Spleen (tissue), 11 donors: ENCODE data around the gene NME3. TPM values are rescaled to one million over a fixed set of nuclear protein-coding genes. Genes with fewer than 3 reads are reported as not detected.

Experiments used
- DNase-seq: peaks from one replicate; pipeline ENCODE4 v3.0.0-alpha.2; 2020
- H3K27ac ChIP-seq, 8 donors: fragments of 200-600 bp; sonication (generic) in 7 of 8; 1 replicate in 4 of 8; 2 replicates in 4 of 8; pipeline versions ENCODE4 v1.5.0 to v1.8.0; 2016 to 2021; ENCODE audit warnings: inconsistent platforms in 4 of 8, mild to moderate bottlenecking in 4 of 8, moderate library complexity in 1 of 8
- H3K27me3 ChIP-seq, 7 donors: fragments of 200-600 bp; sonication (generic) in 6 of 7; replicated peaks in 1 of 7; 1 replicate in 4 of 7; 2 replicates in 3 of 7; pipeline versions ENCODE4 v1.5.0 to v1.8.0; 2016 to 2021; ENCODE audit warnings: inconsistent platforms in 3 of 7, mild to moderate bottlenecking in 1 of 7
- H3K36me3 ChIP-seq, 6 donors: fragments of 200-600 bp; sonication (generic) in 5 of 6; 1 replicate in 4 of 6; 2 replicates in 2 of 6; pipeline versions ENCODE4 v1.5.0 to v1.8.0; 2016 to 2021; ENCODE audit warnings: inconsistent platforms in 2 of 6
- H3K4me1 ChIP-seq, 6 donors: fragments of 200-600 bp; sonication (generic) in 5 of 6; 1 replicate in 3 of 6; 2 replicates in 3 of 6; pipeline versions ENCODE4 v1.5.0 to v1.8.0; 2016 to 2021; ENCODE audit warnings: inconsistent platforms in 3 of 6
- H3K4me3 ChIP-seq, 8 donors: fragments of 200-600 bp; sonication (generic) in 7 of 8; 1 replicate in 4 of 8; 2 replicates in 4 of 8; pipeline versions ENCODE4 v1.5.0 to v1.8.0; 2016 to 2021; ENCODE audit warnings: inconsistent platforms in 4 of 8, mild to moderate bottlenecking in 4 of 8, moderate library complexity in 2 of 8
- H3K9me3 ChIP-seq, 8 donors: fragments of 200-600 bp; sonication (generic) in 7 of 8; 1 replicate in 4 of 8; 2 replicates in 4 of 8; pipeline versions ENCODE4 v1.5.0 to v1.8.0; 2016 to 2021; ENCODE audit warnings: inconsistent platforms in 4 of 8
- POLR2A ChIP-seq, 3 donors: fragments of 450-650 bp; IDR thresholded peaks; one replicate each; pipeline ENCODE4 v1.5.1; 2017; ENCODE audit warnings: antibody characterized with exemption in 3 of 3, mild to moderate bottlenecking in 1 of 3
- POLR2AphosphoS5 ChIP-seq, 3 donors: sonication (generic); formaldehyde crosslinking; IDR thresholded peaks; one replicate each; pipeline ENCODE4 v1.5.1; 2017; ENCODE audit warnings: antibody characterized with exemption in 3 of 3
- WGBS, 5 donors: extraction: QIAGEN DNeasy Blood & Tissue Kit in 3 of 5; methylation state at CpG; one replicate each; pipeline versions ENCODE4 v1.1.5 to v1.1.7; 2013 to 2018; 5-methylcytosine and 5-hydroxymethylcytosine counted together
- intact Hi-C: fragments of 100-400 bp; cut with DNase I; formaldehyde crosslinking; loops from one replicate; pipeline ENCODE4 v1.15.0; 2023; ENCODE audit warnings: low total_unique reads
- polyA plus RNA-seq, 3 donors: library from polyadenylated mRNA; stranded (reverse); fragments of 200-250 nt; gene quantifications; one replicate each; pipeline ENCODE4 v1.2.1, GENCODE V29; 2013
- total RNA-seq, 7 donors: library from RNA; depleted of rRNA in 3 of 7; stranded (reverse); fragments of >200 nt in 3 of 7; fragmentation: NEBNext Ultra II Directional in 4 of 7; extraction: Animal tissue kit (Norgen Biotek cat#: 25700) in 4 of 7; gene quantifications; one replicate each; pipeline versions ENCODE4 v1.1.0 to v1.2.1, GENCODE V29; 2016 to 2021
- TF ChIP-seq, protein P1 (sequence below), 11 experiments: fragments of 200-600 bp in 7 of 11; fragments of 450-650 bp in 4 of 11; sonication (generic) in 4 of 11; IDR thresholded peaks in 8 of 11; conservative IDR thresholded peaks in 3 of 11; 1 replicate in 7 of 11; 2 replicates in 4 of 11; pipeline versions ENCODE4 v1.4.0 to v1.8.0; 2016 to 2021; ENCODE audit warnings: antibody characterized with exemption in 11 of 11, inconsistent platforms in 4 of 11, mild to moderate bottlenecking in 1 of 11
- donor health status: healthy with polysubstance abuse.
- donor health status: DM: no; HTN: no; CAD: no; lungs with moderate emphysema.
- donor health status: DM: no; HTN: no; CAD: no.
- donor health status: Bipolar disorder and iron deficiency.
- donor health status: healthy.
- donor health status: DM: no; HTN: no; CAD: no.
- donor health status: DM: yes; HTN: yes; CAD: no.

The NME3 gene
- total and polyA plus RNA-seq, 10 donors: 51.0 to 283 (median 76.9) TPM

DNA sequence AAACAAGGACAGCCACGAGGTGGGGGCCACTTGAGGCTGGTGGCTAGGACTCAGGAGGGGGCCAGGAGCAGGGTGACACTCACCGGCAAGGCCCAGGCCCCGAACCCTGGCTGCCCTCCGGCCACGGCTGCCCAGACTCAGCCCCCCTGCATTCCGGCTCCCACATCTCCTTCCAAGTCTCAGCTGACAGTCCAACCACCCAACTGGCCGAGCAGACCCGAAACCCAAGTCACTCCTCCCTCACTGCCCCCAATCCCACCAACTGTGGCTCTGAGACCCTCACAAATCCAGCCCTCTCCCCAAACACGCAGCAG lies 45.9 kb upstream of the NME3 start:
- TF ChIP-seq POLR2AphosphoS5 (IDR thresholded peaks at IDR 0.05): no peak
- no peak for TF ChIP-seq POLR2A (IDR thresholded peaks at IDR 0.05)
- TF ChIP-seq, protein P1, sequence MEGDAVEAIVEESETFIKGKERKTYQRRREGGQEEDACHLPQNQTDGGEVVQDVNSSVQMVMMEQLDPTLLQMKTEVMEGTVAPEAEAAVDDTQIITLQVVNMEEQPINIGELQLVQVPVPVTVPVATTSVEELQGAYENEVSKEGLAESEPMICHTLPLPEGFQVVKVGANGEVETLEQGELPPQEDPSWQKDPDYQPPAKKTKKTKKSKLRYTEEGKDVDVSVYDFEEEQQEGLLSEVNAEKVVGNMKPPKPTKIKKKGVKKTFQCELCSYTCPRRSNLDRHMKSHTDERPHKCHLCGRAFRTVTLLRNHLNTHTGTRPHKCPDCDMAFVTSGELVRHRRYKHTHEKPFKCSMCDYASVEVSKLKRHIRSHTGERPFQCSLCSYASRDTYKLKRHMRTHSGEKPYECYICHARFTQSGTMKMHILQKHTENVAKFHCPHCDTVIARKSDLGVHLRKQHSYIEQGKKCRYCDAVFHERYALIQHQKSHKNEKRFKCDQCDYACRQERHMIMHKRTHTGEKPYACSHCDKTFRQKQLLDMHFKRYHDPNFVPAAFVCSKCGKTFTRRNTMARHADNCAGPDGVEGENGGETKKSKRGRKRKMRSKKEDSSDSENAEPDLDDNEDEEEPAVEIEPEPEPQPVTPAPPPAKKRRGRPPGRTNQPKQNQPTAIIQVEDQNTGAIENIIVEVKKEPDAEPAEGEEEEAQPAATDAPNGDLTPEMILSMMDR (IDR thresholded peaks at IDR 0.05 in 8 of 11, conservative IDR thresholded peaks at IDR 0.05 in 3 of 11): no peak
- H3K27ac ChIP-seq: no peak overlapping the region
- intact Hi-C loops: no loop called here
- DNase-seq: peak; percentile 64
- H3K36me3 ChIP-seq: peaks cover 0 to 98% (median 72%) of the 10 kb centered on the region in 6 donors
- peaks cover 0 to 11% (median 0%) of the 10 kb centered on the region in 6 donors for H3K4me1 ChIP-seq
- H3K4me3 ChIP-seq: no peak overlapping the region
- WGBS, 5 donors: 93 to 94% (median 94%) methylated on average over 7 to 9 of the region's 9 CpGs
- no peaks in the 10 kb centered on the region for H3K27me3 ChIP-seq
- H3K9me3 ChIP-seq: no peaks in the 10 kb centered on the region

DNA sequence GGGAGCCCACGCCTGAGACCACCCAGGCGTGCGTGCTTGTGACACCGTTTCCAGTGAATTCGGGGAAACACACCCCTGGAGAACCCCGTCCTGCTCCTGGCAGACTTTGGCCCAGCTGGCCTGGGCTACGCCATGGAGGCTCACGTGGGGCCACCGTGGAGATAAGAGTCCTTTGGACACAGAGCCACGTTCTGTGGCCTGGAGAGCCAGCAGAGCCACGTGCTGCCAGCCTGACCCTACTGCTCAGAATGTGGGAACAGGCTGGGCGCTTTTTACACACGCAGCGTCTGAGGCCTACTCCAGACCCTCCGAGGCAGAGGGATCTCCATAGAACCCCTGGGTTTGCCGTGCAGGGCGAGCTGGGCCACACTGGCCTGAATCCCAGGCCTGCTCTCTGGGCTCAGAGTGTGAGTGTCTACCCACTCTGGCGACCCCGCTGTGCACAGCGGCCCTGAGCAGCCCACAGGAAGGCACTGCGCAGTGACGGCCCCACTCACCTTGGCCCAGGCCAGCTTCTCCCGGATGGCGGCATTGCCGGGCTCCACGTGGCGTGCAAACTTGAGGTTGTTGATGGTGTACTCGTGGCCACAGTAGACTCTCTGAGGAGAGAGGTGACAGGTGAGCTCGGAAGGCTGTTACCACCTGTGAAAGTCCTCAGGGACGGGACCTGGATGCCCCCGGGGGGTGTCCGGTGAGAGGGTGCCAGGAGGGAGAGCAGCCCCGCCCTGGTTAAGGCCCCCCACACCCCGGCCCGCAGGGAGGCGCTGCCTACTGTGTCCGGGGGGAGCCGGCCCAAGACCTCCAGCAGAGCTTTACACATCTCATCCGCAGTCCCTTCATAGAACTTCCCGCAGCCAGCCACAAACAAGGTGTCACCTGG lies 45.3 kb upstream of the NME3 start:
- 93 to 97% (median 95%) methylated on average over 36 to 40 of the region's 40 CpGs for WGBS, 5 donors
- intact Hi-C loops: no loop called here
- Histone ChIP-seq H3K27ac (no peak overlapping the region), H3K4me3 (no peak overlapping the region), H3K9me3 (no peaks in the 10 kb centered on the region), H3K36me3 (peaks cover 0 to 98% (median 66%) of the 10 kb centered on the region in 6 donors), H3K4me1 (peaks cover 0 to 8% (median 0%) of the 10 kb centered on the region in 6 donors), H3K27me3 (no peaks in the 10 kb centered on the region)
- peak; percentile 64 for DNase-seq
- TF ChIP-seq POLR2A (IDR thresholded peaks at IDR 0.05) (no peak), POLR2AphosphoS5 (IDR thresholded peaks at IDR 0.05) (peak in 1 of 3 donors; percentile 33)
- TF ChIP-seq, protein P1 (IDR thresholded peaks at IDR 0.05 in 8 of 11, conservative IDR thresholded peaks at IDR 0.05 in 3 of 11): no peak

DNA sequence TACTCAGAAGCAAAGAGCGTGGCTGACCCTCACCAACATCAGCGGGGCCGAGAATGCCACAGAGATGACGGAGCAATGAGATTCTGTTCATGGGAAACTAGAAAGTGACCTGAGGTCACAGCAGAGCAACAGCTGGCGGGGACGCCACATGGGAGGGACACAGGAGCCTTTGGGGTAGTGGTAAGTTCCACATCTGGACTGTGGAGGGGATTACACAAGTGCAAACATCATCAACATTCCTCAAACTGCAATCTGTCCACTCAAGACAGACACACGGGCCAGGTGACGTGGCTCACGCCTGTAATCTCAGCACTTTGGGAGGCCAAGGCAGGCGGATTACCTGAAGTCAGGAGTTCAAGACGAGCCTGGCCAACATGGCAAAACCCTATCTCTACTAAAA lies 44.1 kb upstream of the NME3 start:
- Histone ChIP-seq H3K36me3 (peaks cover 0 to 98% (median 59%) of the 10 kb centered on the region in 6 donors), H3K4me3 (no peak overlapping the region), H3K27me3 (no peaks in the 10 kb centered on the region), H3K9me3 (no peaks in the 10 kb centered on the region), H3K27ac (no peak overlapping the region), H3K4me1 (peaks cover 0 to 8% (median 0%) of the 10 kb centered on the region in 6 donors)
- intact Hi-C loops: no loop called here
- peak; percentile 37 for DNase-seq
- 90 to 96% (median 94%) methylated on average over 11 of the region's 11 CpGs for WGBS, 5 donors
- TF ChIP-seq, protein P1 (IDR thresholded peaks at IDR 0.05 in 8 of 11, conservative IDR thresholded peaks at IDR 0.05 in 3 of 11): no peak
- TF ChIP-seq POLR2AphosphoS5 (IDR thresholded peaks at IDR 0.05) (no peak), POLR2A (IDR thresholded peaks at IDR 0.05) (no peak)

DNA sequence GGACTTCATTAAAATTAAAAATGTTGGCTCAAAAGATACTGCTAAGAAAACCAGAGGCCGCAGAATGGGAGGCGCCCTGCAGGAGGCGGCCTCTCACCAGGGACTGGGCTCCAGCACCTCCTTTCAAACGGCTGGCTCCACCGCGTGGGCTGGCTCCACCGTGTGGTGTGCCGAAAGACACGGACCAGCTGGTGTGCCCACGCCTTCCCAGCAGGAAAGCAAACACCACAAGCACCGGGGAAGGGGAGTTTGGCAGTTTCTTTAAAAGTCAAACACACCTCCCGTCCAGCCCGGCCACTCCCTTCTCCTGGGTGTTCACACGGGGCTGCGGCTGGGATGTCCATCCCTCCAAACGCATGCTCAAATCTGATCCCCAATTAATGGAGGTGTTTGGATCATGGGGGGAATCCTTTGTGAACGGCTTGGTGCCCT lies 41.4 kb upstream of the NME3 start:
- H3K27ac ChIP-seq: no peak overlapping the region
- peaks cover 5 to 98% (median 57%) of the 10 kb centered on the region in 6 donors for H3K36me3 ChIP-seq
- H3K27me3 ChIP-seq: no peaks in the 10 kb centered on the region
- H3K4me3 ChIP-seq: no peak overlapping the region
- intact Hi-C loops: no loop called here
- no peaks in the 10 kb centered on the region for H3K9me3 ChIP-seq
- DNase-seq: peak; percentile 81
- TF ChIP-seq POLR2AphosphoS5 (IDR thresholded peaks at IDR 0.05) (peak in 2 of 3 donors; percentile 51 to 69), POLR2A (IDR thresholded peaks at IDR 0.05) (no peak)
- TF ChIP-seq, protein P1 (IDR thresholded peaks at IDR 0.05 in 8 of 11, conservative IDR thresholded peaks at IDR 0.05 in 3 of 11): peak in 6 of 11 experiments; percentile 20 to 41 (median 34)
- H3K4me1 ChIP-seq: peaks cover 0 to 8% (median 0%) of the 10 kb centered on the region in 6 donors
- WGBS, 5 donors: 32 to 50% (median 36%) methylated on average over 17 of the region's 17 CpGs
